HepG2 (cell line): ENCODE measurements around the gene HOMEZ. TPM values are rescaled to one million over a fixed set of nuclear protein-coding genes. Genes with fewer than 3 reads are reported as not detected.
A peak's percentile ranks its signal among the peaks of the same experiment; 100 is the strongest.

ENCODE experiments used
- HHEX ChIP-seq: IDR thresholded peaks from 2 replicates; pipeline ENCODE4 v1.6.1; 2016; ENCODE audit warnings: control low read depth
- NFAT5 ChIP-seq: sonication (generic); formaldehyde crosslinking; IDR thresholded peaks from 2 replicates; pipeline ENCODE4 v1.4.0; 2020; ENCODE audit warnings: missing genetic modification reagents
- POLR2G ChIP-seq: fragments of 200-400 bp; formaldehyde crosslinking; IDR thresholded peaks from 2 replicates; pipeline ENCODE4 v1.6.1; 2018; ENCODE audit warnings: mild to moderate bottlenecking, low read depth, low read length, moderate library complexity
- SNAPC2 ChIP-seq: sonication (generic); formaldehyde crosslinking; IDR thresholded peaks from 2 replicates; pipeline ENCODE4 v1.8.1; 2022; ENCODE audit warnings: mild to moderate bottlenecking, missing genetic modification reagents
- SP4 ChIP-seq: sonication (generic); formaldehyde crosslinking; IDR thresholded peaks from 2 replicates; pipeline ENCODE4 v1.8.1; 2023; ENCODE audit warnings: mild to moderate bottlenecking, missing genetic modification reagents
- ZBTB20 ChIP-seq: sonication (generic); formaldehyde crosslinking; IDR thresholded peaks from 2 replicates; pipeline ENCODE4 v1.8.1; 2023; ENCODE audit warnings: missing genetic modification reagents, low read depth, mild to moderate bottlenecking, borderline replicate concordance
- ZBTB49 ChIP-seq: sonication (generic); formaldehyde crosslinking; IDR thresholded peaks from 2 replicates; pipeline ENCODE4 v1.4.0; 2020; ENCODE audit warnings: missing genetic modification reagents, borderline replicate concordance
- ZFP82 ChIP-seq: sonication (generic); formaldehyde crosslinking; IDR thresholded peaks from 2 replicates; pipeline ENCODE4 v1.5.1; 2020; ENCODE audit warnings: mild to moderate bottlenecking, missing genetic modification reagents, borderline replicate concordance
- ZMYM4 ChIP-seq: sonication (generic); formaldehyde crosslinking; IDR thresholded peaks from 2 replicates; pipeline ENCODE4 v1.8.1; 2023; ENCODE audit warnings: mild to moderate bottlenecking, missing genetic modification reagents
- ZNF232 ChIP-seq: sonication (generic); formaldehyde crosslinking; IDR thresholded peaks from 2 replicates; pipeline ENCODE4 v1.4.0; 2020; ENCODE audit warnings: missing genetic modification reagents, borderline replicate concordance
- ZNF501 ChIP-seq: sonication (generic); formaldehyde crosslinking; IDR thresholded peaks from 2 replicates; pipeline ENCODE4 v1.5.1; 2020; ENCODE audit warnings: mild to moderate bottlenecking, moderate library complexity, missing genetic modification reagents
- ZNF547 ChIP-seq: sonication (generic); formaldehyde crosslinking; IDR thresholded peaks from 2 replicates; pipeline ENCODE4 v1.5.1; 2020; ENCODE audit warnings: mild to moderate bottlenecking, missing genetic modification reagents
- ZNF710 ChIP-seq: sonication (generic); formaldehyde crosslinking; IDR thresholded peaks from 2 replicates; pipeline ENCODE4 v1.5.0; 2020; ENCODE audit warnings: mild to moderate bottlenecking, missing genetic modification reagents, borderline replicate concordance
- polyA plus RNA-seq, 8 experiments: library from polyadenylated mRNA; depleted of rRNA in 3 of 8; stranded (reverse) in 7 of 8; unstranded in 1 of 8; fragments of >200 nt; fragmentation: Illumina TruSeq in 4 of 8; extraction: Trizol in 4 of 8; gene quantifications; 2 replicates each; pipeline versions ENCODE4 v1.2.1 to v1.2.3, GENCODE V29; 2011 to 2016; ENCODE audit warnings: low read depth in 4 of 8, missing spikeins in 1 of 8, mixed read lengths in 1 of 8; ENCODE audit not compliant: insufficient read depth in 1 of 8
- total RNA-seq, 5 experiments: library from RNA; depleted of rRNA; stranded (reverse); fragments of >200 nt; fragmentation: Illumina TruSeq; extraction: Trizol; gene quantifications; 2 replicates each; pipeline ENCODE4 v1.2.3, GENCODE V29; 2016; ENCODE audit warnings: low read depth in 1 of 5
- TF ChIP-seq, protein P1 (sequence below), 2 experiments: fragments of 450-650 bp in 1 of 2; sonication (generic) in 1 of 2; formaldehyde crosslinking; IDR thresholded peaks; 2 replicates each; pipeline versions ENCODE4 v1.5.0 to v1.8.0; 2020 to 2022; ENCODE audit warnings: mild to moderate bottlenecking in 1 of 2, missing genetic modification reagents in 1 of 2
- TF ChIP-seq, protein P2 (sequence below): sonication (generic); formaldehyde crosslinking; IDR thresholded peaks from 2 replicates; pipeline ENCODE4 v1.8.1; 2023; ENCODE audit warnings: mild to moderate bottlenecking, moderate library complexity, missing genetic modification reagents

The HOMEZ gene
- total and polyA plus RNA-seq, 2 of the 13 experiments (the other 11 are each of a cell fraction or from before 2014, with no cell fraction given) = 14.5 to 31.8 TPM

GRCh38 chr14:23322568-23323517 lies 36.9 kb upstream of the HOMEZ start (continued):
- peak; percentile 25; the same call in 1 of the 2 replicates for TF ChIP-seq ZNF547
- 0 out of 2 replicates have a peak, but pooled peaks have one; percentile 26 for TF ChIP-seq ZNF232 (CRISPR knock-in tag)
- no peak for TF ChIP-seq ZFP82 (CRISPR knock-in tag)
- no peak for TF ChIP-seq NFAT5 (CRISPR knock-in tag)
- peak; percentile 9; the same call in 1 of the 2 replicates for TF ChIP-seq SNAPC2 (CRISPR knock-in tag)
- TF ChIP-seq ZBTB20 (CRISPR knock-in tag) = no peak; the same call in 1 of the 2 replicates
- TF ChIP-seq ZMYM4 (CRISPR knock-in tag) = peak; percentile 9; the same call in 1 of the 2 replicates
- peak; percentile 19; the same call in 1 of the 2 replicates for TF ChIP-seq SP4
- TF ChIP-seq ZNF710 = 0 out of 2 replicates have a peak, but pooled peaks have one; percentile 8
- TF ChIP-seq POLR2G = peak; percentile 1; the same call in 1 of the 2 replicates
- no peak for TF ChIP-seq ZNF501
- TF ChIP-seq, protein P1, sequence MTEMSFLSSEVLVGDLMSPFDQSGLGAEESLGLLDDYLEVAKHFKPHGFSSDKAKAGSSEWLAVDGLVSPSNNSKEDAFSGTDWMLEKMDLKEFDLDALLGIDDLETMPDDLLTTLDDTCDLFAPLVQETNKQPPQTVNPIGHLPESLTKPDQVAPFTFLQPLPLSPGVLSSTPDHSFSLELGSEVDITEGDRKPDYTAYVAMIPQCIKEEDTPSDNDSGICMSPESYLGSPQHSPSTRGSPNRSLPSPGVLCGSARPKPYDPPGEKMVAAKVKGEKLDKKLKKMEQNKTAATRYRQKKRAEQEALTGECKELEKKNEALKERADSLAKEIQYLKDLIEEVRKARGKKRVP (CRISPR knock-in tag; IDR thresholded peaks at IDR 0.05) = 0 out of 4 replicates have a peak, but pooled peaks of 1 of the 2 experiments have one; percentile 17
- TF ChIP-seq ZBTB49 = 0 out of 2 replicates have a peak, but pooled peaks have one; percentile 11
- no peak for TF ChIP-seq HHEX (CRISPR knock-in tag)
- TF ChIP-seq, protein P2, sequence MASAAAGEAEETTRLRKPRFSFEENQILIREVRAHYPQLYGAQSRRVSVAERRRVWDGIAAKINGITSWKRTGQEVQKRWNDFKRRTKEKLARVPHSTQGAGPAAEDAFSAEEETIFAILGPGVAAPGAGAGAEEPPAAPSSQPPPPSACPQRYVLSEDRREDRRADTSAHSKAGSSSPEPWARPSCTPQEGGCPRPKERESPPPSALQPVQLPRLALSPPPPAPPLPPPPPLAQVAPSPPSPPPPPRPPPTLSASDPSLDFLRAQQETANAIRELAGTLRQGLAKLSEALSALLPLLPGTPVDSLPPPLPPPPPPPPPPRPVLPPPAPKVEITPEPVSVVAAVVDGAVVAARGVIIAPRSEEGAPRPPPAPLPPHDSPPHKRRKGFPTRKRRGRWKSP (CRISPR knock-in tag) = no peak
